GM12873 (cell line): Measurements from ENCODE around the gene TUT4.

ENCODE experiments used
- CTCF ChIP-seq: IDR thresholded peaks from 2 replicates; pipeline ENCODE4 v1.5.1; 2012; ENCODE audit warnings: low read depth, mild to moderate bottlenecking, moderate library complexity, low read length, control low read depth; ENCODE audit not compliant: insufficient read depth; ENCODE audit errors: missing control alignments

The TUT4 gene

GRCh38 chr1:52439976-52440375 lies 112.9 kb downstream of the TUT4 start:
- no peak for TF ChIP-seq CTCF

GRCh38 chr1:52436817-52437216 lies 116.1 kb downstream of the TUT4 start:
- no peak for TF ChIP-seq CTCF

GRCh38 chr1:52435650-52436049 lies 117.2 kb downstream of the TUT4 start:
- TF ChIP-seq CTCF, result no peak

GRCh38 chr1:52435211-52435610 lies 117.7 kb downstream of the TUT4 start:
- no peak for TF ChIP-seq CTCF

- no peak for TF ChIP-seq CTCF
Measured at GRCh38 chr1:52432807-52433206, 120.1 kb downstream of the TUT4 start.

- TF ChIP-seq CTCF, result no peak
Measured at GRCh38 chr1:52427152-52427551, 125.7 kb downstream of the TUT4 start.

GRCh38 chr1:52426371-52426770 lies 126.5 kb downstream of the TUT4 start:
- no peak for TF ChIP-seq CTCF
